Measurements from ENCODE around the gene OSM.

Gene OSM

DNA sequence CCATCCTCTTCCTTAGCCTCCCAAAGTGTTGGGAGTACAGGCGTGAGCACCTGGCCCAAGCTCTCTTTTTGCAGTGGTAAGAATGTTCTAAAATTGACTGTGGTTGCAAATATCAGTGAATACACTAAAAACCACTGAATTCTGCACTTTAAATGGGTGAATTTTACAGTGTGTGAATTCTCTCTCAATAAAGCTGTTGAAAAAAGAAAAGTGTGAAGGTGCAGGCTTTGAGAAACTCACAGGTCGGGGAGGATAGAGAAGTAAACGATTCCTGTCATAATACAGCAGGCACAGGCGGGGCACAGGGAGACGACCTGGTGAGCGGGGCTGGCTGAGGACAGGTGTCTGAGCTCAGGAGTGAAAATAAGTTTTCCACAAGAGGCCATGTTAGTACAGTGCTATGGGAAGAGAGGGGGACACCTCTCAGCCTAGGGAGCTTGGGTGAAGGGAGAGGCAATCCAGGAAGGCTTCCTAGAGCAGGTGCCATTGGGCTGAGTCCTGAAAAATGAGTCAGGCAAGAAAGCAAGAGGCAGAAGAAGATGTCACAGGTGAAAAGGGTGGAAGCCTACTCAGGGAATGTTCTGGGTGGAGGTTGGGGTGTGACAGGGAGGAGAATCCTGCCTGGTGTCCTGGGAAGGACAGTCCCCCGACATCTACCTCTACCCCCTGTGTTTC is 46.2 kb downstream of the OSM start:
- Histone ChIP-seq H4K8ac (ENCODE audit: low read depth, low read length) (no peak overlapping the region), H3K79me2 (ENCODE audit: control insufficient read depth, insufficient read depth, low read length) (no peaks in the 10 kb centered on the region), H4K5ac (ENCODE audit: low read length) (no peak overlapping the region), H3K4me3 (ENCODE audit: low read length) (no peak overlapping the region), H3K4me1 (ENCODE audit: control insufficient read depth, low read depth, low read length) (no peaks in the 10 kb centered on the region), H3K79me1 (ENCODE audit: low read length) (no peaks in the 10 kb centered on the region), H2BK15ac (replicated peaks; ENCODE audit: low read depth) (no peak overlapping the region), H3K27me3 (ENCODE audit: insufficient read depth, low read length, poor library complexity) (no peaks in the 10 kb centered on the region), H3K36me3 (ENCODE audit: control insufficient read depth, insufficient read depth, low read length) (no peaks in the 10 kb centered on the region), H3K4me2 (ENCODE audit: low read length) (no peak overlapping the region), H3K9ac (ENCODE audit: low read length) (no peak overlapping the region), H2BK120ac (ENCODE audit: low read depth, low read length) (no peak overlapping the region), H2BK5ac (ENCODE audit: low read length) (no peak overlapping the region), H2AK5ac (ENCODE audit: low read length) (no peak overlapping the region), H3K23ac (ENCODE audit: low read length) (no peak overlapping the region), H3K56ac (ENCODE audit: low read length) (no peak overlapping the region), H3K4ac (ENCODE audit: low read depth, low read length) (no peak overlapping the region), H3K18ac (ENCODE audit: low read length) (no peak overlapping the region), H3K27ac (ENCODE audit: low read depth, low read length) (no peak overlapping the region)
- WGBS (ENCODE audit: extremely low coverage, insufficient coverage, low lambda C conversion rate) = no CpG with 5 or more reads among the region's 7 CpGs
- no peak for DNase-seq

DNA sequence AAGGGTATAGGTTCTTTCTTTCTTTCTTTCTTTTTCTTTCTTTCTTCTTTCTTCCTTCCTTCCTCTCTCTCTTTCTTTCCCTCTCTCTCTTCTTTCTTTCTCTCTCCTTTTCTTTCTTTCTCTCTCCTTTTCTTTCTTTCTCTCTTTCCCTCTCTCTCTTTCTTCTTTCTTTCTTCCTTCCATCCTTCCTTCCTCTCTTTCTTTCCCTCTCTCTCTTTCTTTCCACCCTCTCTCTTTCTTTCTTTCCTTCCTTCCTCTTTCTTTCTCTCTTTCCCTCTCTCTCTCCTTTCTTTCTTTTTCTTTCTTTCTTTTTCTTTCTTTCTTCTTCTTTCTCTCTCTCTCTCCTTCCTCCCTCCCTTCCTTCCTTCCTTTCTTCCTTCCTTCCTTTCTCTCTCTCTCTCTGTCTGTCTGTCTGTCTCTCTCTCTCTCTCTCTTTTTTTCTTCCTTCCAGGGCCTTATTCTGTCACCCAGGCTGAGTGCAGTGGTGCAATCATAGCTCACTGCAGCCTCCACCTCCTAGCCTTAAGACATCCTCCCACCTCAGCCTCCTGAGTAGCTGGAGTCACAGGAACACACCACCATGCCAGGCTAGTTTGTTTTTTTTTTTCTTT is 46.9 kb downstream of the OSM start:
- Histone ChIP-seq H4K5ac (ENCODE audit: low read length) (no peak overlapping the region), H3K4ac (ENCODE audit: low read depth, low read length) (no peak overlapping the region), H4K8ac (ENCODE audit: low read depth, low read length) (no peak overlapping the region), H3K18ac (ENCODE audit: low read length) (no peak overlapping the region), H2BK15ac (replicated peaks; ENCODE audit: low read depth) (no peak overlapping the region), H3K4me2 (ENCODE audit: low read length) (no peak overlapping the region), H3K79me2 (ENCODE audit: control insufficient read depth, insufficient read depth, low read length) (no peaks in the 10 kb centered on the region), H2BK5ac (ENCODE audit: low read length) (no peak overlapping the region), H3K4me1 (ENCODE audit: control insufficient read depth, low read depth, low read length) (no peaks in the 10 kb centered on the region), H3K27me3 (ENCODE audit: insufficient read depth, low read length, poor library complexity) (no peaks in the 10 kb centered on the region), H3K9ac (ENCODE audit: low read length) (no peak overlapping the region), H3K36me3 (ENCODE audit: control insufficient read depth, insufficient read depth, low read length) (no peaks in the 10 kb centered on the region), H2AK5ac (ENCODE audit: low read length) (no peak overlapping the region), H2BK120ac (ENCODE audit: low read depth, low read length) (no peak overlapping the region), H3K79me1 (ENCODE audit: low read length) (no peaks in the 10 kb centered on the region), H3K27ac (ENCODE audit: low read depth, low read length) (no peak overlapping the region), H3K23ac (ENCODE audit: low read length) (no peak overlapping the region), H3K4me3 (ENCODE audit: low read length) (no peak overlapping the region), H3K56ac (ENCODE audit: low read length) (no peak overlapping the region)
- no peak for DNase-seq

DNA sequence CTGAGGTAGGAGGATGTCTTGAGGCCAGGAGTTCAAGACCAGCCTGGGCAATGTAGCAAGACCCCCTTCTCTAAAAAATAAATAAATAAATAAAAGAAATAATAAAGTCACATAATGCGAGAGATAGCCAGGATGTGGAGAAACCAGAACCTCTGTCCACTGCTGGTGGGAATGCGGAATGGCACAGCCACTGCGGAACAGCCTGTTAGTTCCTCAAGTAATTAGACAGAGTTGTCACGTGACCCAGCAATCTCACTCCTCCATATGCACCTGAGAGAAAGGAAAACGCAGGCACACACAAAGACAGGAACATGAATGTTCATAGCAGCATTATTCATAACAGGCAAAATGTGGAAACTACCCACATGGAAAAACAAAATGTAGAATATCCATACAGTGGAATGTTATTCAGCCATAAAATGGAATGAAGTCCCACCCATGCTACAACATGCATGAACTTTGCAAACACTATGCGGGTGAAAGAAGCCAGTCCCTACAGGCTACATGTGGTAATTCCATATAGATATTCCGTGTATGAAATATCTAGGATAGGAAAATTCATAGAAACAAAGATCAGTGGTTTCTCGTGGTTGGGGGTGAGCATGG is 47.5 kb downstream of the OSM start:
- Histone ChIP-seq H3K27me3 (ENCODE audit: insufficient read depth, low read length, poor library complexity) (no peaks in the 10 kb centered on the region), H3K79me2 (ENCODE audit: control insufficient read depth, insufficient read depth, low read length) (no peaks in the 10 kb centered on the region), H2AK5ac (ENCODE audit: low read length) (no peak overlapping the region), H3K4me2 (ENCODE audit: low read length) (no peak overlapping the region), H3K9ac (ENCODE audit: low read length) (no peak overlapping the region), H2BK5ac (ENCODE audit: low read length) (no peak overlapping the region), H3K4me3 (ENCODE audit: low read length) (no peak overlapping the region), H3K27ac (ENCODE audit: low read depth, low read length) (no peak overlapping the region), H4K5ac (ENCODE audit: low read length) (no peak overlapping the region), H3K56ac (ENCODE audit: low read length) (no peak overlapping the region), H3K4ac (ENCODE audit: low read depth, low read length) (no peak overlapping the region), H3K23ac (ENCODE audit: low read length) (no peak overlapping the region), H3K36me3 (ENCODE audit: control insufficient read depth, insufficient read depth, low read length) (no peaks in the 10 kb centered on the region), H4K8ac (ENCODE audit: low read depth, low read length) (no peak overlapping the region), H3K4me1 (ENCODE audit: control insufficient read depth, low read depth, low read length) (no peaks in the 10 kb centered on the region), H2BK120ac (ENCODE audit: low read depth, low read length) (no peak overlapping the region), H2BK15ac (replicated peaks; ENCODE audit: low read depth) (no peak overlapping the region), H3K79me1 (ENCODE audit: low read length) (no peaks in the 10 kb centered on the region), H3K18ac (ENCODE audit: low read length) (no peak overlapping the region)
- WGBS (ENCODE audit: extremely low coverage, insufficient coverage, low lambda C conversion rate) = no CpG with 5 or more reads among the region's 8 CpGs
- DNase-seq = no peak

DNA sequence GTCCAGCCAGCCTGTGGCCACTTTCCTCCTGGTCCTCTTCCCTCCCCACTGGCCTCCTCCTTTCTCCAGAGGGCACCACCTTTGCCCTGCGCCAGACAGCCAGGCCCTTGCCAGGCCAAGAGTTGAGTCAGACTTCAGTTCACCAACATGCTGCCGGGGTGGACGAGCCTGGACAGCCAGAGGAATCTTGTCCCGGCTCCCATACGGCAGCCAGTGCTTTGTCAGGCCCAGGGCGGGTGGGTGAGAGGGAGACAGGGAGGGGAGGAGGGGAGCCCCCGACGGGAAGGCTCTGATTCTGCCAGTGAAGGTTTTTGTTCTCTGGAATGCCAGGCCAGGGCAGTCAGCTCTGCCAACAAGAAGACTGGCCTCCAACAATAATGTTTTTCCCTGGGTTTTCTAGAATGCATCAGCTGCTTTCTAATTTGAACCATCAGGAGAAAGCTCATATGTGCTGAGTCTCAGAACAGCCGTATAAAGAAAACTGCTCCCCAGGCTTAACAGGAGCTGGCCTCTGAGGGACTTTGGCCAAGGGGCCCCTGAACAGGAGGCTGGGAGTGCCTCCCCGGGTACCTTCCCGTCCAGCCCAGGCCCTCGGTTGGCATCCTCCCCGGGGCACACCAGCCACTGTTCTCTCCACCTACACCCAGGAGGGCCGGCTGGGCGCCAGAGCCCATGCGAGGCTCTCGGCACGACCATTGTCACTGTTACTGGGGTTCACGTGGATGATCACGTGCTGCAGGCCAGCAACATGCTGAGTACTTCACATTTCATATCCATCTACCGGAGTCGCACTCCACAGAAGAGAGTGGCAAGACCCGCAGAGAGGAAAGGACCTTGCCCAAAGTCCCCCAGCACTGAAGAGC is 48.7 kb downstream of the OSM start:
- Histone ChIP-seq H3K27me3 (ENCODE audit: insufficient read depth, low read length, poor library complexity) (no peaks in the 10 kb centered on the region), H3K27ac (ENCODE audit: low read depth, low read length) (no peak overlapping the region)
- no CpG with 5 or more reads among the region's 23 CpGs for WGBS (ENCODE audit: extremely low coverage, insufficient coverage, low lambda C conversion rate)

DNA sequence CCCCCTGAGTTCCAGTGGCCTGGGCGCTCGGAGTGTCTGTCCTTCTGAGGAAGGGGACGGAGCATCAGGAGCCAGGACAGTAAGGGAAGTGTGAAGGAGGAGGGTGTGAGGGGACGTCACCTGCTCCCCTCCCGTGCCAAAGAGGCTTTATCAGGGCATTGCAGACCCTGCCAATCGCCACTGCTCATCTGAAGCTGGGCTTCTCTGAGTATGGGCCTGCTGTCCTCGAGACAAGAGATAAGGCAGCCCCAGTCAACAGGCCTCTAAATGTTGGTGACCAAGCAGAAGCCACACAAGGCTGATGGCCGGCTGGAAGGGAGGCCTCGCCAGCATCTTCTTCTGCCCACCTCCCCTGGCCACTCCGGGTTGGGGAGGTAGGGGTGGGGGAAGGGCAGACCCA is 49.9 kb downstream of the OSM start:
- no peaks in the 10 kb centered on the region for H3K36me3 ChIP-seq (ENCODE audit: control insufficient read depth, insufficient read depth, low read length)
- H3K4me1 ChIP-seq (ENCODE audit: control insufficient read depth, low read depth, low read length) = no peaks in the 10 kb centered on the region
- H4K5ac ChIP-seq (ENCODE audit: low read length) = no peak overlapping the region
- no peak overlapping the region for H3K4ac ChIP-seq (ENCODE audit: low read depth, low read length)
- no peak overlapping the region for H2AK5ac ChIP-seq (ENCODE audit: low read length)
- no peak overlapping the region for H3K18ac ChIP-seq (ENCODE audit: low read length)
- H3K9ac ChIP-seq (ENCODE audit: low read length) = no peak overlapping the region
- no peak overlapping the region for H3K4me3 ChIP-seq (ENCODE audit: low read length)
- no peak overlapping the region for H4K8ac ChIP-seq (ENCODE audit: low read depth, low read length)
- H3K23ac ChIP-seq (ENCODE audit: low read length) = no peak overlapping the region
- DNase-seq = no peak
- no peak overlapping the region for H2BK5ac ChIP-seq (ENCODE audit: low read length)
- H2BK120ac ChIP-seq (ENCODE audit: low read depth, low read length) = no peak overlapping the region
- no peak overlapping the region for H3K4me2 ChIP-seq (ENCODE audit: low read length)
- H3K79me2 ChIP-seq (ENCODE audit: control insufficient read depth, insufficient read depth, low read length) = no peaks in the 10 kb centered on the region
- no peak overlapping the region for H2BK15ac ChIP-seq (replicated peaks; ENCODE audit: low read depth)
- no CpG with 5 or more reads among the region's 10 CpGs for WGBS (ENCODE audit: extremely low coverage, insufficient coverage, low lambda C conversion rate)
- no peaks in the 10 kb centered on the region for H3K27me3 ChIP-seq (ENCODE audit: insufficient read depth, low read length, poor library complexity)
- no peaks in the 10 kb centered on the region for H3K79me1 ChIP-seq (ENCODE audit: low read length)
- H3K27ac ChIP-seq (ENCODE audit: low read depth, low read length) = no peak overlapping the region
- no peak overlapping the region for H3K56ac ChIP-seq (ENCODE audit: low read length)

More for the DNA sequence above, 48.7 kb downstream of the OSM start:
- Histone ChIP-seq H3K4me3 (ENCODE audit: low read length) (no peak overlapping the region), H3K4me1 (ENCODE audit: control insufficient read depth, low read depth, low read length) (no peaks in the 10 kb centered on the region), H3K79me2 (ENCODE audit: control insufficient read depth, insufficient read depth, low read length) (no peaks in the 10 kb centered on the region), H2AK5ac (ENCODE audit: low read length) (no peak overlapping the region), H3K4ac (ENCODE audit: low read depth, low read length) (no peak overlapping the region), H3K9ac (ENCODE audit: low read length) (no peak overlapping the region), H3K79me1 (ENCODE audit: low read length) (no peaks in the 10 kb centered on the region), H3K18ac (ENCODE audit: low read length) (no peak overlapping the region), H4K5ac (ENCODE audit: low read length) (no peak overlapping the region), H2BK5ac (ENCODE audit: low read length) (no peak overlapping the region), H4K8ac (ENCODE audit: low read depth, low read length) (no peak overlapping the region), H3K56ac (ENCODE audit: low read length) (no peak overlapping the region), H2BK120ac (ENCODE audit: low read depth, low read length) (no peak overlapping the region), H2BK15ac (replicated peaks; ENCODE audit: low read depth) (no peak overlapping the region), H3K4me2 (ENCODE audit: low read length) (no peak overlapping the region), H3K36me3 (ENCODE audit: control insufficient read depth, insufficient read depth, low read length) (no peaks in the 10 kb centered on the region), H3K23ac (ENCODE audit: low read length) (no peak overlapping the region)
- DNase-seq = no peak

All from mesendoderm (in vitro differentiated cells).